HG02870 (cell line): ENCODE results near the gene PIK3CD.
"Not testable (repeated sequence)": the region's sequence is repeated elsewhere in the genome, so short reads cannot be mapped to it uniquely, and the experiment has no call there.

Source experiments
- ATAC-seq: cut with Tn5 transposase; IDR thresholded peaks from one replicate; pipeline ENCODE4 v1.9.1; 2021; ENCODE audit warnings: mild to moderate bottlenecking, moderate library complexity; ENCODE audit not compliant: unreplicated experiment

The PIK3CD gene

DNA sequence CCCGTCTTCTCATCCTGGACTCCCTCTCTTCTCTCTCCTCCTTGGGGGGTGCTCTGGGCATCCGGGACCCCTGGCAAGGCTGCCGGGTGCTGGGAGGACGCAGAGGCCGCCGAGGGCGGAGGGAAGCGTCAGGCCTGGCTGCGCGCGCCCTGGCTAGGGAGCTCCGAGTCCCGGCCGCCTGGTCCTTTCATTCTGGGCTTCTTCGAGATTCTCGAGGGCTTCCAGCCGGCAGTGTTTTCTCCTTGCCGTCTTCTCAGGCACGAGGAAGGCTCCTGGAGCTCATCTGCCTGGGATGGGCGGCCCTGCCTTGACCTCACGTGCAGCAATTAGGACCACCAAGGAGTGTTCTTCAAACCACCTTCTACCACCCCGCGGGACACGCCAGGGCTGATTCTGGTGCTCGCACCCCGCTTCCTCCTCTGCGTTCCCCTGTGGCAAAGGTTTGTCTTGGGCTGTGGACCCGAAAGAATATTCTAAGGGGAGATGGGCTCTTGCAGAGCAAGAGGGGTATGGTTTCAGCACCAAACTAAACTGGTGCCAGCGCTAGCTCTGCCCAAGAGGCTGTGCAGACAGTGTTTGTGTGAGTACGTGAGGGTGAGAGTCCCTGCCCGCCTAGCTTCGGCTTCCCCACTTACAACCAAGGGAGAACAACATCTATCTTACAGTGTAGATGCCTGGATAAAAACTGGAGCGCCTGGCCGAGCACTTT is 36.5 kb downstream of the PIK3CD start:
- ATAC-seq = no peak

GRCh38 chr1:9688599-9688998 is 37.1 kb downstream of the PIK3CD start:
- no peak for ATAC-seq

DNA sequence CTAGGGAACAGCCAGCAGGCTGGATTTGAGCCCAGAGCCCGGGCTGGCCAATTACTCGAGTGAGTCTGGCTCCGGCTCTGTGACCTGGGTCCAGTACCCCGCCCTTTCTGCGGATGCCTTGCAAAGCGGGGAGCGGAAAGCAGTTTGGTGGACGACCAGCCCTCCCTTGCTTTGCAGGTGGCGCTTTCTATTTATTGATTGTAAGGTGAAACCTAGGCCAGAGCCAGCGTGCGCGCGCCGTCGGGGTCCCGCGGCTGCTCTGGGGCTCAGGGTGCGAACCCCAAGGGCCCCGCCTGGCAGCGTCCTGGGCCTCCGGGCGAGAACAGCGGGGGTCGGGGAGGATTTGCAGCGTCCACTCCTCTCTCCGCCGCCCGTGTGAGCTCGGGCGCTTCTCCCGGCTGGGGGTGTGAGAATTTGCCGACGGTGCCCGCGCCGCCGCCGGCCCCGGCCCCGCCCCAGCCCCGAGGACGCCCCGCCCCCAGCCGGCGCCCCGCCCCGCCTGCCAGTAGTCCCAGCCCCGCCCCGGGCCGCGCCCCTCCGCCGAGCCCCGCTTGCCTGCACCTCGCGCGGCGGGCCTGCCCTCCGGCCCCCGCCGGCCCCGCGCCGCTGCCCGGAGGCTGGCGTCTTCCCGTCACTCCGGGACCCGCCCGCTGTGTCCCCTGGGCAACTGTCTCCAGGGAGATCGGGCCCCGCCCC is 37.6 kb downstream of the PIK3CD start:
- peak; percentile 38 for ATAC-seq

DNA sequence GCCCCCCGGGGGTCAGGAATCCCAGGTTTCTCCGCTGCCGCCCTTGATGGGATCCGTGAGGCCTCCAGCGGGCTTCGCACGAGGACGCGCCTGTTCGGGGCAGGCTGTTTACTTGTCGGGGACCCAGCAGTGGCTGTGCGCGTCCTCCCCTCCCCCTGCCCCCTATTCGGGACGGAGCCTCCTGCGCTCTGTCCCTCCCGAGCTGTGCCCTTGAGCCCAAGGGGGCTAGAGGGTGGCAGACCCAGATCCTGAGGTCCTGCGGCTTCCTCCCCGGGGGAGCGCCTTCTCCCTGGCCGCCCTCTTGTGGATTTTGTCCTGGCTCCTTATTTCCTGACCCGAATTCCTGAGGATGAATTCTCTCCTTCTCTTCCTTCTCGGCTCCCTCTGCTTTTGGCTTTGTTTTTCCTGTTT is 38.4 kb downstream of the PIK3CD start:
- no peak for ATAC-seq

DNA sequence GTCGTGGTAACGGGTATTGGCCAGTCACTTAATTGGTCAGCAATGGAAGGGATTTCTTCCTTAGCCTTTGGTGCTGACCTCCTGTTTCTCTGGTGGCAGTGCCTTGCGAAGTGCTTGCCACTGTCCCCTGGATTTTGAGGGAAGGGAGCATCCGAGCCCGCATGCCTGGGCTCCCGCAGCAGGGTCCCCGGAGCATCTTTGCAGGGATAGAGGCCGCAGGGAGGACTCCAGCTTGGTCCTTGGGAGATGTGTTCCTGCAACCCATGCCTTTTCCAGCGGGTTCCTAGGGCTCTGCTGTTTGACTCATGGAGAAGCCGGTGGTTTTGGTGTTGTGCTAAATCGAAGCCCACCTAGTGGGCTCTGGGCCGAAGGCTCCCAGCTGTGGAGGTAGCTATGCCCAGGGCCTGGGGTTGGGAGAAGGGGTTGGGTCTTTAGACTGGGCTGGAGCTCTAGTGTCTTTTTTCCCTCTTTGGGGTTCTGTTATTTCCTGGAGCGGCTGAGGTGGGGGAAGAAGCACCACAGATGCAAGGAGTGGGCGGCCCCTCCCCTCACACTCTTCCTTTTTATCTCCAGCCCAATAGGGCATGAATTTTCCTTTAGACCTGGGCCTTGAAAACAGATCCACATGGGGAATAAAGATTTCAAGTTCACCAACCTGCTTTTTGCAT is 39.0 kb downstream of the PIK3CD start:
- no peak for ATAC-seq

GRCh38 chr1:9691108-9691445 is 39.5 kb downstream of the PIK3CD start:
- no peak for ATAC-seq

GRCh38 chr1:9691691-9692090 is 40.2 kb downstream of the PIK3CD start:
- no peak for ATAC-seq

- no peak for ATAC-seq
These were observed 45.3 kb downstream of the PIK3CD start for GRCh38 chr1:9696793-9697192.

GRCh38 chr1:9699361-9699760 is 47.8 kb downstream of the PIK3CD start:
- no peak for ATAC-seq

DNA sequence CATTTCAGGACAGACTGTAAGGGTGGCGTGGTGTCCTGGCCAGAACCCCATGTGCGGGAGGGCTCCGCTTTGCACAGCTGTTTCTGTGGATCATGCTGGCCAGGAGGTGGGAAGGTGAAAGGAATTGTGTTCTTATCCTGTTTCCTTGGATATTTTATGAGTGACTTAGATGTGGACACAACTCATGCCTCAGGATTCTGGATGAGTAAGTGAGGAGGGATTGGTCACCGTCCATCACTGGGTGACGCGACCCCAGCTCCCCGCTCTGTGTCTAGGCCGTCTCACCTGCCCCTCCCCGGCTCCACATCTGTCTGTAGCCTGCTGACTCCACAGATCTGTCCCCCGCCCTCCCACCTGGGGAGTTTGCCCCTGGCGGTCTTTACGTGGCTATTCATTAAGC is 48.8 kb downstream of the PIK3CD start:
- no peak for ATAC-seq

GRCh38 chr1:9701665-9702064 is 50.1 kb downstream of the PIK3CD start:
- ATAC-seq = no peak

DNA sequence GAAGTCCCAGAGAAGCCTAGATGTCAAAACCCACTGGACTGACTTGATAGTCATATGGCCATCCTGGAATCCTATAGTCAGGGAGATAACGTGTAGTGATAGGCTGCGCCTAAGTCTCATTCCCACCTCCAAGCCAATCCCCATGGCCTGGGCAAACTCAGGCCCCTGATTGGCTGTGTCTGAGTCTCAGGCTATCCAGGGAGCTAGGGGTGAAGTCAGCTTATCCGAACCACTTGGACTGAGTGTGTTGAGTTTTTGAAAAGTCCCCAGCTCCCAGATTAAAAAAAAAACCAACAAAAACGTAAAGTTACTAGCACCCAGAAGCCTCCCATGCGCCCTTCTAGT is 51.6 kb downstream of the PIK3CD start:
- ATAC-seq = no peak

DNA sequence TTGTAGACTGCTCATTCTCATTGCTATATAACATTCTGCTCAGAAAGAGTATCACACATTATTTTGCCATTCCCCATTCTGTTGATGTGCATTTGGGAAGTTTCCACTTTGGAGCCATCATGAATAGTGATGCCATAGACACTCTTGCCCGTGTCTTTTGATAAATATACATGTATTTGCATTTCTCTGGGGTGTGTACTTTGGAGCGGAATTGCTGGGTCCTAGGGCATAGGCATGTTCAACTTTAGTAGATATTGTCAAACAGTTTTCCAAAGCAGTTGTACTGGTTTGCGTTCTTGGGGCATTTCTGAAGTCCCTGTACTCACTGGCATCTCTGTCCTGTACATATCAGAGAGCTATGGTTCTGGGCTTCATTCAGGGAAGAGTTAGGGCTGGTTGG is 52.1 kb downstream of the PIK3CD start:
- ATAC-seq = no peak

DNA sequence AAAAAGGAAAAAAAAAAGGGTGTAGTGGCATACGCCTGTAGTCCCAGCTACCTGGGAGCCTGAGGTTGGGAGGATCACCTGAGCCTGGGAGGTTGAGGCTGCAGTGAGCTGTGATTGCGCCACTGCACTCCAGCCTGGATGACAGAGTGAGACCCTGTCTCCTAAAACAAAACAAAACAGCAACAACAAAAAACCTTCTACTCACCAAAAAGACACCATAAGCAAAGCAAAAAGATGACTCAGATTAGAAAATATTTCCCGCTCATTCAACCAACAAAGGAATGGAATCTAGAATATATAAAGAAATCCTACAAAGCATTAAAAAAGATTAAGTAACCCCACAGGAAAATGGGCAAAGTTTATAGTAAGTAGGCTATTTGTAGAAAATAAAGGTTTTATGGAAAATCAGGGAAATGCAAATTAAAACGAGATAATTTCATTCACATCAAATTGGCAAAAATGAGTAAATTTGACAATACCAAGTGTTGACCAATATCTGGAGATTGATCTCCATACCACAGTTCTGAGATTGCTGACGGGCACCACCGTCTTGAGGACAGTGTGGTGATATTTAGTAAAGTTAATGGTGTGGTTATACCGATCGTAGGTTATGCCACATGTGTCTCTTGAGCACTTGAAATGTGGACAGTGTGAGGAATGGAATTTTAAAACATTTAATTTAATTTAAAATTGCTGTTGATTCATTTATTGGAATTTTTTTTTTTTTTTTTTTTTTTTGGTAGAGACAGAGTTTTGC is 54.0 kb downstream of the PIK3CD start:
- no peak for ATAC-seq

GRCh38 chr1:9706178-9706577 is 54.6 kb downstream of the PIK3CD start:
- ATAC-seq = no peak

DNA sequence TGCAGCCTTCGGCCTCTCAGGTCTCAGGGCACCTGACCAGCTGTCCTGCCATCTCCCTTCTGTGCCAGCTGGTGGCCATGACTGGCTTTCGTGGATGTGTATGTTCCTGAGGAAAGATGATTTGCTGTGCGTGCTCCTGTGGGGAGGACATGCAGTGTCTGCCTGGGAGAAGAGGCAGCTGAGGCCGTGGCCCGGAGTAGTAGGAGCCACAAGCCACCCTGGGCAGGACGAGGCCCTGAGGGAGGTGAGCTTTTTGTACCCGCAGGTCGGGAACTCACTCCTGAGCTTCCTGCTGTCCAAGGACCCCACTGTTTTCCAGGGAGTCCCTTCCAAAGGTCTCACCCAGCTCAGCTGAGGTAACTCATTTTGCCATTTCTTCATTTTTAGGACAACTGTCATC is 58.5 kb downstream of the PIK3CD start:
- no peak for ATAC-seq

GRCh38 chr1:9711466-9712020 is 60.0 kb downstream of the PIK3CD start:
- ATAC-seq = no peak

DNA sequence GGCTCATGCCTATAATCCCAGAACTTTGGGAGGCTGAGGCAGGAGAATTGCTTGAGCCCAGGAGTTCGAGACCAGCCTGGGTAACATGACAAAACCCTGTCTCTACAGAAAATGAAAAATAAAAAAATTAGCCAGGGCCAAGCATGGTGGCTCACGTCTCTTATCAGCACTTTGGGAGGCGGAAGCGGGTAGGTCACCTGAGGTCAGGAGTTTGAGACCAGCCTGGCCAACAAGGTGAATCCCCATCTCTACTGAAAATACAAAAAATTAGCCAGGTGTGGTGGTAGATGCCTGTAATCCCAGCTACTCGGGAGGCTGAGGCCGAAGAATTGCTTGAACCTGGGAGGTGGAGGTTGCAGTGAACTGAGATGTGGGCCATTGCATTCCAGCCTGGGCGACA is 61.2 kb downstream of the PIK3CD start:
- not testable (repeated sequence) for ATAC-seq

DNA sequence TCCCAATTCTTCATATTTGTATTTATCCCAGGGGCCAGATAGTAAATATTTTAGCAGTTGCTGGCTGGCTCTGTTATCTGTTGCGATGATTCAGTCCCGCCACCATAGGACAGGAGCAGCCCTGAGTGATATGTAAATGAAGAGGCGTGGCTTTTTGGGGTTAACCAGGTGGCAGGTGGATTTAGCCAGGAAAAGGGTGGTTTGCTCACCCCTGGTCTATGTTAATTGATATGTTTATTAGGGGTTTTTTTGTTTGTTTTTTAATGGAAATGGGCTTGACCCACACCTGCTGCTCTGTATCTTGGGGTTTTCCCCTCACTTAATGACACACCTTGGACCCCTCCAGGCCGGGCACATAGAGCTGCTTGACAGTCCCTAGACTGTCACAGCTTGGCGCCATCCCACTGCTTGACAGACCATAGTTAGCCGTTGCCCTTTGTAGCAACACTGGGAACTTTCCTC is 62.8 kb downstream of the PIK3CD start:
- no peak for ATAC-seq

GRCh38 chr1:9715536-9716226 is 64.2 kb downstream of the PIK3CD start:
- ATAC-seq = no peak
